ENCODE results near the gene MEDAG. TPM values are rescaled to one million over a fixed set of nuclear protein-coding genes. Genes with fewer than 3 reads are reported as not detected.

MEDAG gene
- total RNA-seq, 4 donors from 2014 or later, result 20.3 to 126 (median 31.7) TPM

DNA sequence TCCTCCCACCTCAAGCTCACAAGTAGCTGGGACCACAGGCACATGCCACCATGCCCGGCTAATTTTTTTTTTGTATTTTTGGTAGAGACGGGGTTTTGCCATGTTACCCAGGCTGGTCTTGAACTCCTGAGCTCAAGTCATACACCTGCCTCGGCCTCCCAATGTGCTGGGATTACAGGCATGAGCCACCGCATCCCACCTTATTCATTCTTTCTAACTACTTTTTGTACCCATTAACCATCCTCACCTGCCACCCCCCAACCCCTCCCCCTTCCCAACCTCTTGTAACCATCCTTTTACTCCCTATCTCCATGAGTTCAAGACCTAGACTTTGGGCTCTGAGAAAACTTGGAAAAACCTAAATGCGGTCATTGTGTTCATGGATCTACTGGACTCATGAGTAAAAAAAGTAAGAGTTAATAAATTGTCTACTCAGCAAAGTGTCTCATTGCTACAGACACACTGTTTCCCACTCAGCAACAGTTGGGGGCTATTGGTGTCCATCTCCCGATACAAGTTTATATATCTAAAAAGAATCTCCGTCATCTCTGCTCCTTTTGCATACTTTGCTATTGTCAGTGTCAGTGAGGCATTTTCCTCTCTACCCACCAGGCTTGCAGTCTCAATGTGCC is 44.1 kb upstream of the MEDAG start:
- 96% methylated on average over 7 of the region's 7 CpGs for WGBS
- intact Hi-C loops (cut with DNase I), result loop anchor here (10.0 kb wide), 4 partner anchors 303 to 727 kb away; partner anchors contain the start of genes HMGB1 and HSPH1
- Histone ChIP-seq H3K27me3 (no peaks in the 10 kb centered on the region), H3K9me3 (peaks cover 0 to 8% (median 2%) of the 10 kb centered on the region in 4 donors), H3K36me3 (no peaks in the 10 kb centered on the region), H3K4me1 (peaks cover 23 to 41% (median 40%) of the 10 kb centered on the region in 4 donors), H3K27ac (replicated peaks in 1 of 4) (peak overlapping the region in 2 of 4 donors; percentile 84 to 89), H3K4me3 (no peak overlapping the region)
- no peak for TF ChIP-seq POLR2AphosphoS5 (IDR thresholded peaks at IDR 0.05)
- DNase-seq (ENCODE audit: extremely low spot score), result no peak

DNA sequence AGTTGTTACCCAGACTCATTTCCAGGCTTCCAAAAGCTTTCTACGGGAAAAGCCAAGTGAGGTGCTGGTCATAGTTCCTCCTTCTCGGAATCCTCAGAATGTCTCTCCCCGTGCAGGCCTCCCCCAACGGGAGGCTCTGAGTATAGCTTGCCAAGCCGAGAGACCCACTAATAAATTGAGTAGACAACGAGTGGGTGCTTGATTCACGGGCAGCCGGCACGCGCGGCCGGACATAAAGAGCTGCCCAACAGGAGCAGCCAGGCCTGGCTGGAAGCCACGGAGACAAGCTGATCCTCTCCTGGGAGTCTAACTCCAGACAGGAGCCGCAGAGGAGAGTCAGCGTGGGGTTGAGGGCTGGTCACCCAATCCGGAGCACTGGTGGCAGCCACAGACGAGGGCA is 43.4 kb upstream of the MEDAG start:
- Histone ChIP-seq H3K4me1 (peaks cover 23 to 41% (median 40%) of the 10 kb centered on the region in 4 donors), H3K9me3 (peaks cover 0 to 8% (median 2%) of the 10 kb centered on the region in 4 donors), H3K27me3 (no peaks in the 10 kb centered on the region), H3K27ac (replicated peaks in 1 of 4) (peak overlapping the region; percentile 84 to 90 (median 89)), H3K4me3 (no peak overlapping the region), H3K36me3 (no peaks in the 10 kb centered on the region)
- no peak for DNase-seq (ENCODE audit: extremely low spot score)
- no peak for TF ChIP-seq POLR2AphosphoS5 (IDR thresholded peaks at IDR 0.05)
- TF ChIP-seq EP300 (IDR thresholded peaks at IDR 0.05), result peak; percentile 58
- intact Hi-C loops (cut with DNase I), result loop anchor here (10.0 kb wide), 4 partner anchors 302 to 728 kb away; partner anchors contain the start of genes HMGB1 and HSPH1
- 22% methylated on average over 17 of the region's 17 CpGs for WGBS

DNA sequence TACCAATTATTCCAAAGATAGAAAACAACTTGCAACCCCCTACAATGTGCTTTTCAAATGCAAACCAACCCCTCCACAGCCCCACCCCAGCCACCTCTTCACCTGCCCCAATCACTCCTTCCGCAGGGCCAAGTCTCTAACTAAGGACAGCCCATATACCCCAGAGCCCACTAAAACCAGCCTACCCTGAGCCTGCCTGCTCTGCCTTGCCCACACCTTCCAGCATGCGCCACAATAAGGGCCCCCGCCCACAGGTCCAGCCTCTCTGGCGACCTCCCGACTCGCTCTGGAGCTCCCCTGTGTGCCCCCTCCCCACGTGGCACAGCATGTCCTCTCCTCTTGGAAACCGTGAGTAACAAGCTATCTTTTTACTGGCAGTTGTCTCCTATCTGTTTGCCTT is 42.8 kb upstream of the MEDAG start:
- Histone ChIP-seq H3K27ac (replicated peaks in 1 of 4) (peak overlapping the region; percentile 84 to 90 (median 89)), H3K4me1 (peaks cover 23 to 41% (median 40%) of the 10 kb centered on the region in 4 donors), H3K27me3 (no peaks in the 10 kb centered on the region), H3K9me3 (peaks cover 0 to 6% (median 2%) of the 10 kb centered on the region in 4 donors), H3K36me3 (no peaks in the 10 kb centered on the region), H3K4me3 (no peak overlapping the region)
- intact Hi-C loops (cut with DNase I), result loop anchor here (10.0 kb wide), 4 partner anchors 302 to 728 kb away; partner anchors contain the start of genes HMGB1 and HSPH1
- WGBS, result 90% methylated on average over 8 of the region's 8 CpGs
- DNase-seq (ENCODE audit: extremely low spot score), result no peak
- TF ChIP-seq EP300 (IDR thresholded peaks at IDR 0.05) (no peak), POLR2A (IDR thresholded peaks at IDR 0.05; ENCODE audit: low read depth) (no peak), POLR2AphosphoS5 (IDR thresholded peaks at IDR 0.05) (no peak)
- TF ChIP-seq, protein P1, sequence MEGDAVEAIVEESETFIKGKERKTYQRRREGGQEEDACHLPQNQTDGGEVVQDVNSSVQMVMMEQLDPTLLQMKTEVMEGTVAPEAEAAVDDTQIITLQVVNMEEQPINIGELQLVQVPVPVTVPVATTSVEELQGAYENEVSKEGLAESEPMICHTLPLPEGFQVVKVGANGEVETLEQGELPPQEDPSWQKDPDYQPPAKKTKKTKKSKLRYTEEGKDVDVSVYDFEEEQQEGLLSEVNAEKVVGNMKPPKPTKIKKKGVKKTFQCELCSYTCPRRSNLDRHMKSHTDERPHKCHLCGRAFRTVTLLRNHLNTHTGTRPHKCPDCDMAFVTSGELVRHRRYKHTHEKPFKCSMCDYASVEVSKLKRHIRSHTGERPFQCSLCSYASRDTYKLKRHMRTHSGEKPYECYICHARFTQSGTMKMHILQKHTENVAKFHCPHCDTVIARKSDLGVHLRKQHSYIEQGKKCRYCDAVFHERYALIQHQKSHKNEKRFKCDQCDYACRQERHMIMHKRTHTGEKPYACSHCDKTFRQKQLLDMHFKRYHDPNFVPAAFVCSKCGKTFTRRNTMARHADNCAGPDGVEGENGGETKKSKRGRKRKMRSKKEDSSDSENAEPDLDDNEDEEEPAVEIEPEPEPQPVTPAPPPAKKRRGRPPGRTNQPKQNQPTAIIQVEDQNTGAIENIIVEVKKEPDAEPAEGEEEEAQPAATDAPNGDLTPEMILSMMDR (IDR thresholded peaks at IDR 0.05), result no peak

DNA sequence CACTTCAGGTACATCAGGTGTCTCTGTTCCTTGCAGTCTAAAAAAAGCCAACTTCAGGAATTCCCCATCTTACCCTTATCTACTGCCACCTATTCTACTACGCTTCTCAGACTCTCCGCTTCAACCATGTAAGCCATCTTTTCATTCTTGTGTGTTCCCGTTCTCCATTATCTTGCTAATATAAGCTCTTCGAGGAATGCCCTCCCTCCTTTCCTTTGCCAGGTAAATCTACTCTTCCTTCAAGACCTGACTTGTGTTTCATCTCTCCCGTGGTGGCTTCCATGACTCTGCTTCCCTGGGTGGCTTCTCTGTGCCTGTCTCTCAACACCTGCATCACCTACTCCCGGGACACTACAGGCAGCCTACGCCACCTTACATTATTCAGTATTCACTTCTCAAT is 42.3 kb upstream of the MEDAG start:
- Histone ChIP-seq H3K27ac (replicated peaks in 1 of 4) (peak overlapping the region; percentile 84 to 90 (median 89)), H3K9me3 (peaks cover 0 to under 1% (median under 1%) of the 10 kb centered on the region in 4 donors), H3K4me3 (no peak overlapping the region), H3K27me3 (no peaks in the 10 kb centered on the region), H3K4me1 (peaks cover 23 to 46% (median 44%) of the 10 kb centered on the region in 4 donors), H3K36me3 (no peaks in the 10 kb centered on the region)
- no peak for DNase-seq (ENCODE audit: extremely low spot score)
- intact Hi-C loops (cut with DNase I), result loop anchor here (10.0 kb wide), 4 partner anchors 301 to 729 kb away; partner anchors contain the start of genes HMGB1 and HSPH1
- 87% methylated on average over 7 of the region's 7 CpGs for WGBS
- TF ChIP-seq EP300 (IDR thresholded peaks at IDR 0.05) (no peak), POLR2AphosphoS5 (IDR thresholded peaks at IDR 0.05) (no peak), POLR2A (IDR thresholded peaks at IDR 0.05; ENCODE audit: low read depth) (no peak)
- TF ChIP-seq, protein P1 (IDR thresholded peaks at IDR 0.05), result no peak

DNA sequence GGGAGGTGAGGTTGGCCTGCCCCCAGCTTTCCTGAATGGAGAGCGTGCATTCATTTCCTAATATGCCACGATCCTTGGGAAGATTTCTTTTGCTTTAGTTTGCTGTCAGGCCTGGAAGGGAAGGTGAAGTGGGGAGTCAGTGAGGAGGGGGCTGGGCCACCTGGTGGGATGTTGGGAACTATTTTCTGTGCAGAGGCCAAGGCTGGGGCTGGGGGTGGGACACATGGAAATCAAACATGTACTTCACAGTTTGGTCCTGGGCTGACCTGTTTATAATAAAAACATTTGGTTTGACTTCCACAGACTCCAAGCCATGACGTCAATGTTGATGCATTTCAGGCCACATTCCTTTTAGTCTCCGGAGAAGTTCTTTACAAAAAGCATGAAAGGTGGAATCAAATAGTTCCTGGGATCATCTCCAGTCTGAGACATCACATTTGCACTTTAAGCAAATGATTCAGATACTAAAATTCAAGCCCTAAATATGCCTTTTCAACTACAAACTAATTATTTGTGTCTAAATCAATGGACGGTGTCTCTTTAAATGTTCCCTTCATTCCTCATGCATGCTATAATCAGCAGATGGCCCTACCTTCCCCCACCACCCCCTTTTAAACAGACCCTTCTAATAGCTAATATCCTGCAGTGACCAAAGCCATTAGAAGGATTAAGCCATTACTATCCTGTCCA is 41.5 kb upstream of the MEDAG start:
- H3K4me3 ChIP-seq, result peak overlapping the region in 1 of 4 donors; percentile 18
- DNase-seq (ENCODE audit: extremely low spot score), result no peak
- TF ChIP-seq, protein P1 (IDR thresholded peaks at IDR 0.05), result no peak
- peak; percentile 32 to 33 for TF ChIP-seq POLR2AphosphoS5 (IDR thresholded peaks at IDR 0.05)
- TF ChIP-seq EP300 (IDR thresholded peaks at IDR 0.05), result no peak
- H3K36me3 ChIP-seq, result no peaks in the 10 kb centered on the region
- intact Hi-C loops (cut with DNase I), result loop anchor here (5.0 to 10.0 kb wide), 7 partner anchors 178 to 730 kb away; partner anchors contain the start of genes HMGB1 and HSPH1
- H3K4me1 ChIP-seq, result peaks cover 26 to 54% (median 52%) of the 10 kb centered on the region in 4 donors
- peak overlapping the region; percentile 84 to 90 (median 89) for H3K27ac ChIP-seq (replicated peaks in 1 of 4)
- H3K27me3 ChIP-seq, result no peaks in the 10 kb centered on the region
- WGBS, result 36% methylated on average over 5 of the region's 5 CpGs
- no peaks in the 10 kb centered on the region for H3K9me3 ChIP-seq
